NCI-H1417 treated with DMSO at 0.1 percent for 48 hours (cell line): Measurements from ENCODE around the gene ADGRF3.
"Not testable (repeated sequence)": the region's sequence is repeated elsewhere in the genome, so short reads cannot be mapped to it uniquely, and the experiment has no call there.

Source experiments
- DNase-seq: peaks from one replicate; lab custom pipeline; 2025; lab: John Stamatoyannopoulos, UW

The ADGRF3 gene, protein sequence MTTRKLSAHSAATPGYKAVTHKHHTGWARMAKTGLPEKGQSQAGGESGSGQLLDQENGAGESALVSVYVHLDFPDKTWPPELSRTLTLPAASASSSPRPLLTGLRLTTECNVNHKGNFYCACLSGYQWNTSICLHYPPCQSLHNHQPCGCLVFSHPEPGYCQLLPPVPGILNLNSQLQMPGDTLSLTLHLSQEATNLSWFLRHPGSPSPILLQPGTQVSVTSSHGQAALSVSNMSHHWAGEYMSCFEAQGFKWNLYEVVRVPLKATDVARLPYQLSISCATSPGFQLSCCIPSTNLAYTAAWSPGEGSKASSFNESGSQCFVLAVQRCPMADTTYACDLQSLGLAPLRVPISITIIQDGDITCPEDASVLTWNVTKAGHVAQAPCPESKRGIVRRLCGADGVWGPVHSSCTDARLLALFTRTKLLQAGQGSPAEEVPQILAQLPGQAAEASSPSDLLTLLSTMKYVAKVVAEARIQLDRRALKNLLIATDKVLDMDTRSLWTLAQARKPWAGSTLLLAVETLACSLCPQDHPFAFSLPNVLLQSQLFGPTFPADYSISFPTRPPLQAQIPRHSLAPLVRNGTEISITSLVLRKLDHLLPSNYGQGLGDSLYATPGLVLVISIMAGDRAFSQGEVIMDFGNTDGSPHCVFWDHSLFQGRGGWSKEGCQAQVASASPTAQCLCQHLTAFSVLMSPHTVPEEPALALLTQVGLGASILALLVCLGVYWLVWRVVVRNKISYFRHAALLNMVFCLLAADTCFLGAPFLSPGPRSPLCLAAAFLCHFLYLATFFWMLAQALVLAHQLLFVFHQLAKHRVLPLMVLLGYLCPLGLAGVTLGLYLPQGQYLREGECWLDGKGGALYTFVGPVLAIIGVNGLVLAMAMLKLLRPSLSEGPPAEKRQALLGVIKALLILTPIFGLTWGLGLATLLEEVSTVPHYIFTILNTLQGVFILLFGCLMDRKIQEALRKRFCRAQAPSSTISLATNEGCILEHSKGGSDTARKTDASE

DNA sequence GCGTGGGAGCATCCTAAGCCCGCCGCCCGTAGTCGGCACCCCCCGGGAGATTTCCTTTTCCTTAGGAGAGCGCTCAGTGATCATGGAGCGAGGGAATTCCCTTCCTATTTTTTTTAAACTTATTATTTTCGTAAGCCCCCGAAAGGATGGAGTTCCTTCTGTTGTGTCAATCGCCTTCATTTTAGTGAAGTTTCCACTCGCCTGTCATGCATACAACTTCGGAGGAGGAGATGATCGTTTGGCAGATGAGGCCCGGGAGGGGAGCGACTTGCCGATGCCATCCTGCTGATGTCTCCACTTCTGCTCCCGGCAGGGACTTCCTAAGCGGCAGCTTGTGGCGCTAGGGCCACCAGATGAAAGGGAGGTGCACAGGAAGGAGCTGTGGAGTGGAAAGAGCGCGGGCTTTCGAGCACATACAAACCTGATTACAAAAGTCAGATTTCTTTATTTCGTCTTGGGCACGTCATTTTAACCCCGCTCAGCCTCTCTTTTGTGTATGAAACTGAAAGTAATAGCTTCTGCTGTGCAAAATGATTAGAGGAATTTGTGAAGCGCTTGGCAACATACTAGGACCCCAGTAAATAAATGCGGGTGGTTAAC, at the start of gene ADGRF3:
ADGRF3 (minus strand) TSS at position 336 of the 600 bp plus-strand sequence. CDS start 555 bp downstream, outside the sequence.
- DNase-seq, result peak; percentile 32

GRCh38 chr2:26395394-26395793, 48.8 kb upstream of the ADGRF3 start:
- DNase-seq, result no peak

DNA sequence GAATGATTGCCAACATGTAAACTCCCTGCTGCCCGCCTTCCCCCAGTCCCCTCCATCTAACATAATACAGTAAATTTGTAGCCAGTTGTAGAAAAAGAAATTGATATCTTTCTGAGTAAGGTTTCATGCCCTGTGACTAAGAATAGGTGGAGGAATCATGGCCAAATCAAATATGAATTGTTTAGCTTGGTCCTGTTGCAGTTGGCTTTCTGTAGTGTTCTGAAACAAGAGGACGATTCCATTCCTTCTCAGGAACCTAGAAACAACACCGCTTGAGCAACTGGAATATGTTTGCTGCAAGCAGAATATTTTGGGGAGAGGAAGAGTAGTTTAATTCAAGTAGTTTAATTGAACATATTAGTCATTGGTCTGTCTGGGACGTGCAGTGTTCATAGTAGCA, 48.1 kb upstream of the ADGRF3 start:
- no peak for DNase-seq

GRCh38 chr2:26387189-26387588, 40.6 kb upstream of the ADGRF3 start:
- DNase-seq, result no peak

DNA sequence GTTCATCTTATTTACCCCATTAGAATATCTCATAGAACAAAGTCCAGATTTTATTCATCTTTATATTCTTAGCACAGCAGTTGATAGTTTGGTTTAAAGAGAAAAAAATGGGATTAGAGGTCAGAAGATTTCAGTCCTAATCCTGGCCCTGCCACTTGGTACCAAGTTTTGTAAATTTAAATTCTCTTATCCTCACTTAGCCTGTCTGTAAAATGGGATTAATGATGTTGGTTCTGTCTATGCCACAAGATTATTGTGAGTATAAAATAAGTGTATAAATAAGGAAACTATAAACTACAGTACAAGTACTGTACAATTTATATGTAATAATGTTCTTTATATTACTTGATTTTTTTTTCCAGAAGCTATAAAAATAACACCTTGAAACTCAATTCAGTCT, 38.0 kb upstream of the ADGRF3 start:
- DNase-seq, result no peak

DNA sequence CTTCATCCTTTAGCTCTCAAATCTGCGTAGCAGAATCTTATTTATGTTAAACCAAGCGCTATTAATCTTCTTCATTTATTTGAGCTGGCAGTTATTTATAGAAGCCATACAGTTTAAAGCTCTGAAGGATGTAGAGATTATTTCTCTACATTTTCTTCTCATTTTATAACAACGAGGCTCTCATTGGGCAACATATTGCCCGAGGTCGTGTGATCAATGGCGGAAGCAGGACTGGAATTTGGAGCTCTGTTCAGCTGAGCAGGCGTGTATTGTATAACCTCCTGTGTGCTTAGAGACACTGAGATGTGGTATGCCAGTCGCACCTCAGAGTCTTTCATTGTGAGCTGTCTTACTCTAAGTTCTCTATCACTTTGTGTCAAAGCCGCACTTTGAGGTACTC, 37.6 kb upstream of the ADGRF3 start:
- DNase-seq, result no peak

DNA sequence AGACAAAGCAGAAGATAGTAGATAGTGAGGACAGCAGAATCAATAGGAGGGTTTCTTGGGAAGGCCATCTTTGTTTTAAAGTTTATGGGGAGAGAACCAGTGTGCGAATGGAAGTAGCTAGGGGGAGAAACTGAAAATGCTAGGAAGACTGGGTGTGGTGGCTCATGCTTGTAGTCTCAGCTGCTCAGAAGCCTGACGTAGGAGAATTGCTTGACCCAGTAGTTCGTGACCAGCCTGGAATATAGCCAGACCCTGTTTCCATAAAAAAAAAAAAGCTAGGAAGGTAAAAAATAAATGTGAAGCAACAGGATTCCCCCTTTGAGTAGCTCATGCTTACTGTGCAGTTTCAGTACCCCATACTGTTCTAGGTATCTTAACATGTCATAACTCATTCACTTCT, 36.0 kb upstream of the ADGRF3 start:
- no peak for DNase-seq

- DNase-seq, result no peak
Observed at GRCh38 chr2:26380281-26380680, 33.7 kb upstream of the ADGRF3 start.

- DNase-seq, result no peak
Observed at GRCh38 chr2:26376799-26377198, 30.2 kb upstream of the ADGRF3 start.

DNA sequence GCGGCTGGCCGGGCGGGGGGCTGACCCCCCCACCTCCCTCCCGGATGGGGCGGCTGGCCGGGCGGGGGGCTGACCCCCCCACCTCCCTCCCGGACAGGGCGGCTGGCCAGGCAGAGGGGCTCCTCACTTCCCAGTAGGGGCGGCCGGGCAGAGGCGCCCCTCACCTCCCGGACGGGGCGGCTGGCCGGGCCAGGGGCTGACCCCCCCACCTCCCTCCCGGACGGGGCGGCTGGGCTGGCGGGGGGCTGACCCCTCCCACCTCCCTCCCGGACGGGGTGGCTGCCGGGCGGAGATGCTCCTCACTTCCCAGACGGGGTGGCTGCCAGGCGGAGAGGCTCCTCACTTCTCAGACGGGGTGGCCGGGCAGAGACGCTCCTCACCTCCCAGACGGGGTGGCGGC, 24.3 kb upstream of the ADGRF3 start:
- not testable (repeated sequence) for DNase-seq

- not testable (repeated sequence) for DNase-seq
Observed at GRCh38 chr2:26369664-26370063, 23.1 kb upstream of the ADGRF3 start.

GRCh38 chr2:26366957-26367356, 20.4 kb upstream of the ADGRF3 start:
- no peak for DNase-seq

GRCh38 chr2:26364669-26365068, 18.1 kb upstream of the ADGRF3 start:
- DNase-seq, result no peak

DNA sequence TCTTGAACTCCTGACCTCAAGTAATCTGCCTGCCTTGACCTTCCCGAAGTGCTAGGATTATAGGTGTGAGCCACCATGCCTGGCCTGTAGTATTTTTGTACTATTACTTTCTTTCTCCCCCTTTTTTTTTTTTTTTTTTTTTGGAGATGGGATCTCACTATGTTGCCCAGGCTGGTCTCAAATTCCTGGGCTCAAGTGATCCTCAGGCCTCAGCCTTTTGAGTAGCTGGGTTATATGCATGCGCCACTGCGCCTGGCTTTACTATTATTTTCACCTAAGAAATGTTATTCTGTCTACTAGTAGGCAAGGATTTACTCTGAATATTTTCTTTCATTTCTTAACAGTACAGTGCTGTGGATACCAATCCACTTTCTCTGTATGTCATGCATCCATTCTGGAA, 17.4 kb upstream of the ADGRF3 start:
- DNase-seq, result no peak

GRCh38 chr2:26363323-26363722, 16.7 kb upstream of the ADGRF3 start:
- DNase-seq, result no peak

- no peak for DNase-seq
Observed at GRCh38 chr2:26359886-26360473, 13.4 kb upstream of the ADGRF3 start.

DNA sequence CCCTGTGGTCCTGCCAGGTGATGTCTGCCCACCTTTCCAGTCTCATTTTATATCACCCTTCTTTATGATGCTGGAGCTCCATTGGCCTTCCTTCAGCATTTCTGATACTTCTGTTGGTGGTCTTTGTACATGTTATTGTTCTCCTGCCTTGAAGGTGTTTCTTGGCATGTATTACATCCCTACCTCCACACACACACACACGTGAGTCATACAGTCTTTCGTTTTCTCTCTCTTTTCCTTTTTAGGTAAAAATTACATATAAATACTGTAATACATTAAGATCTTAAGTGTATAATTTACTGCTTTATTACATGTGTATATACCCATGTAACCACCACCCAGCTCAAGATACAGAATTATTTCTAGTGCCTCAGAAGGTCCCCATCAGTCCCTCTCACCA, 10.2 kb upstream of the ADGRF3 start:
- DNase-seq, result no peak

DNA sequence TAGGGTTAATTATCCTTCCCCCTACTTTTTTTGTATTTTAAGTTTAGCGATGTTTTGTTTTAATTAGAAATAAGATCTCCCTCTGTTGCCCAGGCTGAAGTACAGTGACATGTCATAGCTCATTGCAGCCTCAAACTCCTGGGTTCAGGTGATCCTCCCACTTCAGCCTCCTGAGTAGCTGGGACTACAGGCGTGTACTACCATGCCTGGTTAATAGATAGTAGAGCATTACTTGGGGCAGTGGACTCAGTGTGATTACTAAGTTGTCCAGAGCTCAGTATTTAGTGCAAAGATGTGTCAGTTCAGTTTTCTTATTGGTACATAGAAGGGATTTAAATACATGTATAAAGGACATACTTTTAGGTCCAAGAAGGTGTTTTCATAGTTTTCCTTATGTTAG, 9.5 kb upstream of the ADGRF3 start:
- DNase-seq, result no peak

DNA sequence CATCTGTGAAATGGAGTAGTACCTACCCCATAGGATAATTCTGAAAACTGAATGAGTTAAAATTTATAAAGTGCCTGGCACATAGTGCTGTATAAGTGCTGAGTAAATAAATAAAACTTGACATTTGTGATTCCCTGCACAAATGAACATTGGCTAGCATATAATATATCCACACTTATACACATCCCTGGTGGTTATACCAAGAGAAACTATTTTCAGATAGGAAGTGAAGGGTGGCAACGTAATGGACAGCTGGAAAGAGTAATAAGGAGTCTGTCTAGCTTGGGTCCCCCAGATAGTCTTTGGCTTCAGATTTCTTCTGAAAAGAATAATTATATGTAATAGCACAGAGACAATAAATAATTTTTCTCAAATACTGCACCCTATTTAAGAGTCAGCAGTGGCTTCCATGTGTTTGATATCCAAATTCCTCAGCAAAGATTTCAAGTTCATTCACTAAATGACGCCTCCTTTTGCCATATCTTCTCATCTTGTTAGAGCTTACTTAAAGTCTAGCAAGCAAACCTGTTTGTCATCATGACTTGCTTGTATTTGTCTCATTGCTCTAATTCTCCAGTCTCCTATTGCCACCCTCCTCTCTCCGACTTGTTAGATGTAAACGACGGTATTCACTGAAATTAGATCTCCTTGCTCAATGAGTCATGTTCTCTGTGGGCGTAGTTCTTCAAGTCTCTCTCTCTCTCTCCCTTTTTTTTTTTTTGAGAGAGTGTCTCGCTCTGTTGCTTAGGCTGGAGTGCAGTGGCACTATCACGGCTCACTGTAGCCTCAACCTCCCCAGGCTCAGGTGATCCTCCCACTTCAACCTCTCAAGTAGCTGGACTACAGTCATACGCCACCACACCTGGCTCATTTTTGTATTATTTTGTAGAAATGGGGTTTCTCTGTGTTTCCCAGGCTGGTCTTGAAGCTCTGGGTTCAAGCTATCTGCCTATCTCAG, 8.7 kb upstream of the ADGRF3 start:
- DNase-seq, result no peak

- not testable (repeated sequence) for DNase-seq
Observed at GRCh38 chr2:26354469-26354868, 7.9 kb upstream of the ADGRF3 start.

DNA sequence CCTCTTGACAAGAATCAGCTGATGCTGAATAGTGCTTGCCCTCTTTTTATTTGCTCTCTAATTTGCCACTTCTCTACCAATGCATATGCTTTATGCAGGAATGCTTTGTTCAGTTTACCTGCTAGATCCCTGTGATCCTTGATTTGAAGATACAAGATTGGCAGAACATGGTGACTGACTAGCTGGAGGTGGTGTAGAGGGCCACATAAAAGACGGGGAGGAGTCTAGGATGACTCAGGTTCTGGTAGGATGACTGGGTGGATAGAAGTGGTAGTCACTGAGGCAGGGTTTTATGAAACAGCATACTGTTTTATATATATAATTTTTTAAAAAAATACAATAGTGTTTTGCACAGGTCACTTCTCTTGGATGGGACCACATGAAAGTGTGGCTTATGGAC, 6.3 kb upstream of the ADGRF3 start:
- DNase-seq, result no peak
